Smooth muscle cell (in vitro differentiated cells): Measurements from ENCODE around the gene HIPK1. TPM values are rescaled to one million over a fixed set of nuclear protein-coding genes. Genes with fewer than 3 reads are reported as not detected.

Experiments used
- DNase-seq: peaks from one replicate; lab custom pipeline; 2025; ENCODE audit not compliant: unreplicated experiment; lab: John Stamatoyannopoulos, UW
- H2AFZ ChIP-seq: fragments of 200-600 bp; sonication (generic); 2 replicates; pipeline ENCODE4 v1.6.0; 2016; ENCODE audit warnings: antibody characterized with exemption, low read depth, mild to moderate bottlenecking
- H3F3A ChIP-seq: fragments of 200-600 bp; sonication (generic); 2 replicates; pipeline ENCODE4 v1.6.0; 2017; ENCODE audit warnings: antibody characterized with exemption, low read depth
- H3K27ac ChIP-seq: fragments of 200-600 bp; sonication (generic); 2 replicates; pipeline ENCODE4 v1.5.1; 2016; ENCODE audit warnings: low read depth, mild to moderate bottlenecking
- H3K27me3 ChIP-seq: fragments of 200-600 bp; sonication (generic); 2 replicates; pipeline ENCODE4 v1.6.1; 2016; ENCODE audit warnings: low read depth, mild to moderate bottlenecking
- H3K36me3 ChIP-seq: fragments of 200-600 bp; sonication (generic); 2 replicates; pipeline ENCODE4 v1.5.1; 2016; ENCODE audit warnings: low read depth
- H3K4me1 ChIP-seq: fragments of 200-600 bp; sonication (generic); 2 replicates; pipeline ENCODE4 v1.5.1; 2016; ENCODE audit warnings: low read depth
- H3K4me2 ChIP-seq: fragments of 200-600 bp; sonication (generic); 2 replicates; pipeline ENCODE4 v1.6.0; 2016; ENCODE audit warnings: mild to moderate bottlenecking
- H3K4me3 ChIP-seq: fragments of 200-600 bp; sonication (generic); 2 replicates; pipeline ENCODE4 v1.5.1; 2016; ENCODE audit warnings: mild to moderate bottlenecking
- H3K79me2 ChIP-seq: fragments of 200-600 bp; sonication (generic); 2 replicates; pipeline ENCODE4 v1.6.0; 2016; ENCODE audit warnings: low read depth, mild to moderate bottlenecking
- H3K9ac ChIP-seq: fragments of 200-600 bp; sonication (generic); 2 replicates; pipeline ENCODE4 v1.6.0; 2016; ENCODE audit warnings: low read depth
- H3K9me3 ChIP-seq: fragments of 200-600 bp; sonication (generic); replicated peaks from 2 replicates; pipeline ENCODE4 v1.5.1; 2016; ENCODE audit warnings: low read depth
- H4K20me1 ChIP-seq: fragments of 200-600 bp; sonication (generic); 2 replicates; pipeline ENCODE4 v1.6.0; 2016; ENCODE audit warnings: low read depth
- CTCF ChIP-seq: fragments of 200-600 bp; sonication (generic); IDR thresholded peaks from 2 replicates; pipeline ENCODE4 v1.5.1; 2017; ENCODE audit warnings: borderline replicate concordance, mild to moderate bottlenecking, antibody characterized with exemption; ENCODE audit not compliant: insufficient read depth, poor library complexity, severe bottlenecking
- WGBS: methylation state at CpG from one replicate; pipeline ENCODE4 v1.1.7; 2016; ENCODE audit warnings: low lambda C conversion rate; 5-methylcytosine and 5-hydroxymethylcytosine counted together
- polyA plus RNA-seq: library from polyadenylated mRNA; unstranded; fragments of >200 nt; fragmentation: Nextera tagmentation; extraction: Ambion mirVana; gene quantifications from 2 replicates; pipeline ENCODE4 v1.2.1, GENCODE V29; 2016
- total RNA-seq: library from RNA; depleted of rRNA; stranded (reverse); fragments of >200 nt; gene quantifications from 2 replicates; pipeline ENCODE4 v1.2.3, GENCODE V29; 2014

Gene HIPK1
- total and polyA plus RNA-seq, 2 experiments from 2014 or later = 12.0 to 34.2 TPM

DNA sequence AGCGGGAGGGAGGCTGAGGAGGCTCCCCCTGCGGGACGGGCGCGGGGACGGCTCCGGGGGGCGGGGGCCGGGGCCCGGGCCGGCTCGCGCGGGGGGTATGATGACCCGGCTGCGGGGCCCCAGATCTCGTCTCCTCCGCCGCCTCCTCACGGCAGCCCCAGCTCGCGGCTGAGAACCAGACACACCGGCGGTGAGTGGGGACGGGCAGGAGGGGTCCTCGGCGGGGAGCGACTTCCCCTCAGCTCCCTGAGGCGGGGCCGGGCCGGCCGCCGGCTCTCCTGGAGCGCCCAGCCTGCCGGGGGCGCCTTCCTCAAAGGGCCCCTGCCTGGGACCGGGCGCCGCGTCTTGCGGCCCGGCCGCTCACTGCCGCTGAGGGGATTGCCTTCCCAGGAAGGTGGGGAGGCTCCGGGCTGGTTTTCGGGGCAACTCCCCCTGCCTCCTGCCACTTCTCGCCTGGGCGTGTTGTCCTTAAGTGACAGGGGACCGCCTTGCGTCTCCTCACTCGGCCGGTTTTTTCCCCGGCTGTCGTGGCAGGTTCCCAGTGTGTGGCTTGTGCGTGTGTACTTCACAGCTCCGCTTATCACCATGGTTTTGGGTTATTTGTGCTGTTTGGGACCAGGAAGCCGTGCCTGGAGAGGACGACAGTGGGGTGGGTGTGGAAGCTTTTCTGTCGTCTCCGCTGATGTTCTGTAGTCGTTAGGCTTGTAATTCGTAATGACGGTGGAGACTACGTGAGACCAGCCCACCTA, 800 bp downstream of the HIPK1 start:
- Histone ChIP-seq H3K4me3 (peak overlapping the region; percentile 92), H4K20me1 (peaks cover 46% of the 10 kb centered on the region), H3K9ac (peak overlapping the region; percentile 99), H3K36me3 (no peaks in the 10 kb centered on the region), H3K79me2 (peaks cover 51% of the 10 kb centered on the region), H2AFZ (peak overlapping the region; percentile 1), H3F3A (peaks cover 6% of the 10 kb centered on the region), H3K4me2 (peak overlapping the region; percentile 88), H3K4me1 (peaks cover 15% of the 10 kb centered on the region), H3K27ac (peak overlapping the region; percentile 96), H3K9me3 (no peaks in the 10 kb centered on the region), H3K27me3 (peaks cover 7% of the 10 kb centered on the region)
- no peak for TF ChIP-seq CTCF
- DNase-seq = peak; percentile 69
- under 1% methylated on average over 35 of the region's 64 CpGs for WGBS

- Histone ChIP-seq H3K4me1 (peaks cover 15% of the 10 kb centered on the region), H3K9me3 (no peaks in the 10 kb centered on the region), H3K4me2 (peak overlapping the region; percentile 88), H3K4me3 (peak overlapping the region; percentile 92), H3K27me3 (no peaks in the 10 kb centered on the region), H3K79me2 (peaks cover 58% of the 10 kb centered on the region), H3K36me3 (no peaks in the 10 kb centered on the region), H3K9ac (peak overlapping the region; percentile 99), H3F3A (peaks cover 6% of the 10 kb centered on the region), H2AFZ (peak overlapping the region; percentile 1), H3K27ac (peak overlapping the region; percentile 96), H4K20me1 (peaks cover 53% of the 10 kb centered on the region)
- TF ChIP-seq CTCF = no peak
- peak; percentile 24 for DNase-seq
- 4% methylated on average over 8 of the region's 8 CpGs for WGBS
Observed at GRCh38 chr1:113930499-113931161, 1.5 kb downstream of the HIPK1 start.

GRCh38 chr1:113931451-113931851, 2.3 kb downstream of the HIPK1 start:
- H2AFZ ChIP-seq = no peak overlapping the region
- H4K20me1 ChIP-seq = peaks cover 62% of the 10 kb centered on the region
- H3K4me1 ChIP-seq = peaks cover 15% of the 10 kb centered on the region
- H3K79me2 ChIP-seq = peaks cover 66% of the 10 kb centered on the region
- peak overlapping the region; percentile 96 for H3K27ac ChIP-seq
- WGBS = 19% methylated on average over 3 of the region's 3 CpGs
- peaks cover 6% of the 10 kb centered on the region for H3F3A ChIP-seq
- H3K9me3 ChIP-seq = no peaks in the 10 kb centered on the region
- peak overlapping the region; percentile 88 for H3K4me2 ChIP-seq
- no peaks in the 10 kb centered on the region for H3K27me3 ChIP-seq
- peak overlapping the region; percentile 92 for H3K4me3 ChIP-seq
- H3K36me3 ChIP-seq = no peaks in the 10 kb centered on the region
- H3K9ac ChIP-seq = peak overlapping the region; percentile 99
- no peak for DNase-seq
- TF ChIP-seq CTCF = no peak
